GM12801 (cell line): ENCODE measurements around the gene CYYR1.

Experiments
- TF ChIP-seq, protein P1 (sequence below): IDR thresholded peaks from one replicate; pipeline ENCODE4 v1.5.1; 2011; ENCODE audit warnings: control low read depth; ENCODE audit not compliant: insufficient read length; ENCODE audit errors: extremely low read depth

The CYYR1 gene

DNA sequence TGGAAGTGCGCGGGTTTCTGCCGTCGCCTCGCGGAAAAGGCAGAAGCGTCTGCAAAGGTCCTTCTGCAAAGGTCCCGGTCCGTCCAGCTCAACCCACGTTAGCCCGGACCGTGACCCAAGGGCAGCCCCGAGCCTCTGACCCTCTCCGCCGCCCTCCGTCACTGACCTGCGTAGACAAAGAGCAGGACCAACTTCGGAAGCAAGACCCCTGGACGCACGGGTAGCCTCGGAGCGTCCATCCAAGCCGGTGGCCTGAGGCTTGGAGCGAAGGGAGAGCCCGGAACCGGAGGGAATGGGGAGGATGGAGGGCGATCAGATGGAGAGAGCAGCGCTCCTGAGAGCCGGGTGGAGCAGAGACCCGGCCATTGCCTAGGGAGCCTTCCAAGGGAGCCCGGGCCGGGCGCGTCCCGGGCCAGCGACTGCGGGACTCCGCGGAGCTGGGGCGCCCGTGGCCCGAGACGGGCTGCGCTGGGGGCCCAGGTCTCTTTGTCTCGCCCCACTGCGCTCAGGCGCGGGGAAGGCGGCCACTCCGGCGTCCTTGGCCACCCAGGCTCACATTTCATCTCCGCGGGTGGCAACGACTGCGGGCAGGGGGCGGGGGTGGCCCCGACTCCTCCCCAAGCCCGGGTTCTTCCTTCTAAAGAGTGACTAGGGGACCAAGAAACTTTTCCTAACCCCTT lies at the start of gene CYYR1:
Gene CYYR1, minus strand, starts transcription at position 585 of the 680 bp plus-strand sequence. Its CDS starts 346 bp downstream, at position 239.
- TF ChIP-seq, protein P1, sequence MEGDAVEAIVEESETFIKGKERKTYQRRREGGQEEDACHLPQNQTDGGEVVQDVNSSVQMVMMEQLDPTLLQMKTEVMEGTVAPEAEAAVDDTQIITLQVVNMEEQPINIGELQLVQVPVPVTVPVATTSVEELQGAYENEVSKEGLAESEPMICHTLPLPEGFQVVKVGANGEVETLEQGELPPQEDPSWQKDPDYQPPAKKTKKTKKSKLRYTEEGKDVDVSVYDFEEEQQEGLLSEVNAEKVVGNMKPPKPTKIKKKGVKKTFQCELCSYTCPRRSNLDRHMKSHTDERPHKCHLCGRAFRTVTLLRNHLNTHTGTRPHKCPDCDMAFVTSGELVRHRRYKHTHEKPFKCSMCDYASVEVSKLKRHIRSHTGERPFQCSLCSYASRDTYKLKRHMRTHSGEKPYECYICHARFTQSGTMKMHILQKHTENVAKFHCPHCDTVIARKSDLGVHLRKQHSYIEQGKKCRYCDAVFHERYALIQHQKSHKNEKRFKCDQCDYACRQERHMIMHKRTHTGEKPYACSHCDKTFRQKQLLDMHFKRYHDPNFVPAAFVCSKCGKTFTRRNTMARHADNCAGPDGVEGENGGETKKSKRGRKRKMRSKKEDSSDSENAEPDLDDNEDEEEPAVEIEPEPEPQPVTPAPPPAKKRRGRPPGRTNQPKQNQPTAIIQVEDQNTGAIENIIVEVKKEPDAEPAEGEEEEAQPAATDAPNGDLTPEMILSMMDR: no peak

DNA sequence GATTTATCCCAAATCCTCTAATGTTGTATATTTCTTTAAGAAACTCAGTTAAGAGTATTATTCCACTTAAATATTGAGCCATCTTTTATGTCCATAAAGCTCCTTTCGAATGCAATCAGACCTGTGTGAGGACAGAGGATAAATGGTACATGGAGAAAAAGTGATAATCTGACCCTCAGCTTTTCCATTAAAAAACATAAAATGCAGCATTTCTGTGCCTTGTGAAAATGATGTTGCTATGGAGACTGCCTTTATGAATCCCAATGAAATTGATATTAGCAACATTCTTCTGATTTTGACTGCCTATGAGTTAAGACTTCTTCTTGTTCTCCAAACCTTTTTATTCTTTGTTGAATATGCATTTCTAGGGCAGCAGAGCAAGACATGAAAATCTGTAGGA lies 44.1 kb upstream of the CYYR1 start:
- TF ChIP-seq, protein P1: no peak

DNA sequence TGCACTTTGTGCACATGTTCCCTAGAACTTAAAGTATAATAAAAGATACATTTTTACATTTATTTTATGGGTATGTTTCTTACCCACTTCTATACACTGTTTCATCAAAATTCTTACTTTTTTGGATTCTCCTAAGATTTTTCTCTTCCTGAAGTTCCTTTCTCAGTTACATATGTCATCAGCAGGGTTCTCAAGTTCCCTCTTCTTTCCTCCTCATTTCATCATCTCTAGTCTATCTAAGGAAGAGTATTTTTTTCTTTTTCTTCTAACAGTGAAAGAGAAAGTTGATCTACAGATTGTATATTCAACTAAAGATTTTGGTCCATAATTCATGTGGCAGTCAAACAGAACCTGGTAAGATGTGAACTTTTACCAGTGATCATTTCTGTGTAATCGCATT lies 41.2 kb upstream of the CYYR1 start:
- TF ChIP-seq, protein P1: no peak

DNA sequence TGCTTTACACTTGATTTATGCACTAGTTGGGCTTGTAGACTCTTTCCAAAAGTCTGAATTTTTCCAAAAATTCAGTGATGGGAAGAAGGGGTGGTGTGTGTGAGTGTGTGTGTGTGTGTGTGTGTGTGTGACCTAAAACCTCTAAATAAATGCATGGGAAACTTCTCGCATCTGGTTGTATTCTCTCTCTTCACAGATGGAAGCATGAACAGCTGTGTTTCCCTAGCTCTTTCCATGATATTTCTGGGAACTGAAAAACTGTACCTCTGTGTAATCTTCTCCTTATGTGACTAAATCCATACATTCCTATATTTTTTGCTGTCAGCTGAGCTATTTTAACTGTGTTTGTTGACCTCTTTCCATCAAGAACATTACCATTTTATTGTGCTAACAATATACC lies 26.2 kb upstream of the CYYR1 start:
- TF ChIP-seq, protein P1: no peak

DNA sequence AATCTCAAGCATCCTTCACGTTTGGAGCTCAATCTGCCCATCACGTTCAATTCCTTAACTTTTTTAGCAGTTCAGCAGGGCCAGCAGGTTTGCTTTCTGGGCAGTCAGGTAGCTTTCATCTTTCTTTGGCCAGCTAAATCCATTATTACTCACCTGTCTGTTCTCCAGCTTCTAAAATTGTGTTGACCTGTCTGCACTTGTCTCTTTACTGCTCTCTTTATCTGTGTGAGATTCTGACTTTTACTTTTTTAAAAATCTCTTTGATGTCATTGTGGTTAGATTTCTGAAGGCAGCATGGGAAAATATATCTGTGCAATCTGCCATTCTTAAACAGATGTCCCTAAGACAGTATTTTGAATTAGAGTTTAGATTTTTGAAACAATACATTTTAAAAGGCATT lies 24.9 kb upstream of the CYYR1 start:
- TF ChIP-seq, protein P1: no peak

DNA sequence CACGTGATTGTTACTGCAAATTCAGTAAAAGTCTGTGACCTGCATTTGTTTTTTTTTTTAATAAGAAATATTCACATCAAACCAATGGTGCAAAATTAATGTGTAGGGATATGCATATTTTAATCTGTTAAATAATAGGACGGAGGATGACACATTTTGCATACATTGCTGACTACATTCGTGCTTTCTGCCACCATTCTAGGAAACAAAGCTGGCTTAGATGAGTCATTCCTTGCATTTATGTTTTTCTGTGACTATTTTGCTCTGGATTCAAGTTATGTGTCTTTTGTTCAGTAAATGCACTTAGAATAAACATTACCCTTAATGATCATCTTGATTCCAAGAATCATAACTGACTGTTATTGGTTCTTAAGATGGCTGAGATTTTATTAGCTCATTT lies 23.9 kb upstream of the CYYR1 start:
- TF ChIP-seq, protein P1: no peak

DNA sequence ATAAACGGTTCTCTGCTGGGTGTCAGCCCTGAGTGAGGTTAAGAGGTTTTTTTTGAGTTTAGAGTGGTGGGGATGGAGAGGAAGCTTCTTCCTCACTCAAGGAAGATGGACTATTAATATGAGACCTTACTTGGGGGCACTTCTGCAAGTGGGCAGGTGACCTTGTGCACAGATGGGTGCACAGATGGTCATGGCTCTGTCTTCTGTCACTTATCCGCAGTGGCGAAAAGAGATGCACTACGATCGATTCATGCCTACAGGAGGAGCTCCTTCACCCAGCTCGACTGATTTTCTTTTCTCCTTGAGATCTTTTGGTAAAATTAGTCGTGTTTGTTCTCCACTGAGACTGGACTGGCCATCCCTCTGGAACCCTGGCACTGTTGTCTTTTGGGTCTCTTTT lies 22.9 kb upstream of the CYYR1 start:
- TF ChIP-seq, protein P1: no peak

DNA sequence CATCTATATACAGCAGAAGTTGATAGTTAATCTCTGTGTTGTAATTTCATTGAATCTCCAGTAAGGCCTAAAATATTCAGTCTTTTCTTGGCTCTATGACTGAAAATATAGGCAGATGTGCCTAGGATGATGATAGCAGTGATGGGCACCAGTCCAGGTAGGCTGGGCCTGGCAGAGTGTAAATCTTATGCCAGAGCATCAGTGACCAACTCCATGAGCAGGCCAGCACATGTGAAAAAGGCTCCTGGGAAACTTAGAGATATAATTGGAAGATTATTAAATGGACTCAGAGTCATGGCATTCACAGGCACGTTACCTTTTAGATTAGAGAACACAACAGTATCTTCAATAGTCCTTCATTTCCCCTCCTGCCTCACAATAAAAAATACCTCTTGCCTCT lies 20.7 kb upstream of the CYYR1 start:
- TF ChIP-seq, protein P1: no peak
